Epithelial cell of prostate (primary cell): ENCODE data around the gene TSPAN11.

Experiments used
- DNase-seq: peaks from one replicate; pipeline ENCODE4 v3.0.0-alpha.2; 2011; ENCODE audit warnings: low read depth, low spot score
- H3K27ac ChIP-seq: fragments of 450-650 bp; 2 replicates; pipeline ENCODE4 v1.5.1; 2017; ENCODE audit warnings: mild to moderate bottlenecking

Gene TSPAN11

GRCh38 chr12:30953951-30954751, 27.6 kb downstream of the TSPAN11 start:
- H3K27ac ChIP-seq: no peak overlapping the region
- no peak for DNase-seq

- DNase-seq: no peak
- no peak overlapping the region for H3K27ac ChIP-seq
These were observed 28.7 kb downstream of the TSPAN11 start for GRCh38 chr12:30955214-30955613.

- DNase-seq: no peak
- no peak overlapping the region for H3K27ac ChIP-seq
These were observed 32.7 kb downstream of the TSPAN11 start for GRCh38 chr12:30959110-30959710.

GRCh38 chr12:30959778-30960177, 33.2 kb downstream of the TSPAN11 start:
- no peak overlapping the region for H3K27ac ChIP-seq
- no peak for DNase-seq

GRCh38 chr12:30961030-30961429, 34.5 kb downstream of the TSPAN11 start:
- DNase-seq: no peak
- H3K27ac ChIP-seq: no peak overlapping the region

GRCh38 chr12:30962047-30962446, 35.5 kb downstream of the TSPAN11 start:
- DNase-seq: no peak
- H3K27ac ChIP-seq: no peak overlapping the region

- DNase-seq: no peak
- no peak overlapping the region for H3K27ac ChIP-seq
These were observed 37.4 kb downstream of the TSPAN11 start for GRCh38 chr12:30963709-30964564.

GRCh38 chr12:30964896-30965612, 38.5 kb downstream of the TSPAN11 start:
- H3K27ac ChIP-seq: no peak overlapping the region
- DNase-seq: no peak

- H3K27ac ChIP-seq: no peak overlapping the region
- DNase-seq: no peak
These were observed 39.1 kb downstream of the TSPAN11 start for GRCh38 chr12:30965613-30965985.

- no peak for DNase-seq
- H3K27ac ChIP-seq: no peak overlapping the region
These were observed 40.5 kb downstream of the TSPAN11 start for GRCh38 chr12:30967026-30967425.

- H3K27ac ChIP-seq: no peak overlapping the region
- no peak for DNase-seq
These were observed 41.7 kb downstream of the TSPAN11 start for GRCh38 chr12:30968211-30968610.

- no peak for DNase-seq
- no peak overlapping the region for H3K27ac ChIP-seq
These were observed 42.5 kb downstream of the TSPAN11 start for GRCh38 chr12:30969006-30969405.

GRCh38 chr12:30969606-30970395, 43.3 kb downstream of the TSPAN11 start:
- no peak overlapping the region for H3K27ac ChIP-seq
- no peak for DNase-seq

- no peak for DNase-seq
- no peak overlapping the region for H3K27ac ChIP-seq
These were observed 44.1 kb downstream of the TSPAN11 start for GRCh38 chr12:30970559-30971197.

GRCh38 chr12:30972035-30972434, 45.5 kb downstream of the TSPAN11 start:
- no peak for DNase-seq
- no peak overlapping the region for H3K27ac ChIP-seq

GRCh38 chr12:30973175-30973574, 46.6 kb downstream of the TSPAN11 start:
- H3K27ac ChIP-seq: no peak overlapping the region
- DNase-seq: no peak

- no peak overlapping the region for H3K27ac ChIP-seq
- DNase-seq: no peak
These were observed 47.3 kb downstream of the TSPAN11 start for GRCh38 chr12:30973830-30974229.

GRCh38 chr12:30974746-30975500, 48.4 kb downstream of the TSPAN11 start:
- no peak for DNase-seq
- no peak overlapping the region for H3K27ac ChIP-seq
